HepG2 (cell line): Measurements from ENCODE around the gene TSPAN15. TPM values are rescaled to one million over a fixed set of nuclear protein-coding genes. Genes with fewer than 3 reads are reported as not detected.

Experiments
- CCDC6 ChIP-seq: sonication (generic); formaldehyde crosslinking; IDR thresholded peaks from 2 replicates; pipeline ENCODE4 v1.8.1; 2022; ENCODE audit warnings: mild to moderate bottlenecking, missing genetic modification reagents, moderate library complexity
- FOXP1 ChIP-seq, 2 experiments: fragments of 450-650 bp in 1 of 2; IDR thresholded peaks; 2 replicates each; pipeline ENCODE4 v1.6.1; 2017 to 2018; ENCODE audit warnings: antibody characterized with exemption in 1 of 2
- IKZF1 ChIP-seq: fragments of 450-650 bp; IDR thresholded peaks from 2 replicates; pipeline ENCODE4 v1.7.1; 2016
- KAT8 ChIP-seq: IDR thresholded peaks from 2 replicates; pipeline ENCODE4 v1.6.1; 2016; ENCODE audit warnings: missing genetic modification reagents, missing compliant biosample characterization
- MED1 ChIP-seq: sonication (generic); formaldehyde crosslinking; IDR thresholded peaks from 2 replicates; pipeline ENCODE4 v1.4.0; 2020; ENCODE audit warnings: missing genetic modification reagents
- MEF2D ChIP-seq: sonication (generic); formaldehyde crosslinking; IDR thresholded peaks from 2 replicates; pipeline ENCODE4 v1.5.1; 2020; ENCODE audit warnings: mild to moderate bottlenecking, missing genetic modification reagents
- MXI1 ChIP-seq: IDR thresholded peaks from 3 replicates; pipeline ENCODE4 v1.6.1; 2012; ENCODE audit warnings: low read depth, low read length, inconsistent platforms, borderline replicate concordance
- NKX3-1 ChIP-seq: sonication (generic); formaldehyde crosslinking; IDR thresholded peaks from 2 replicates; pipeline ENCODE4 v1.5.0; 2020; ENCODE audit warnings: missing genetic modification reagents
- RARA ChIP-seq: IDR thresholded peaks from 2 replicates; pipeline ENCODE4 v1.6.1; 2016; ENCODE audit warnings: missing genetic modification reagents, missing compliant biosample characterization
- SMARCE1 ChIP-seq: fragments of 450-650 bp; IDR thresholded peaks from 2 replicates; pipeline ENCODE4 v1.6.1; 2017; ENCODE audit warnings: borderline replicate concordance
- SOX5 ChIP-seq: IDR thresholded peaks from 2 replicates; pipeline ENCODE4 v1.6.1; 2016; ENCODE audit warnings: borderline replicate concordance
- SRSF1 ChIP-seq: fragments of 200-400 bp; formaldehyde crosslinking; optimal IDR thresholded peaks from 2 replicates; pipeline ENCODE3; 2017; ENCODE audit warnings: mild to moderate bottlenecking, low read depth, low read length, moderate library complexity
- STAG1 ChIP-seq: sonication (generic); formaldehyde crosslinking; IDR thresholded peaks from 2 replicates; pipeline ENCODE4 v1.4.0; 2020; ENCODE audit warnings: missing genetic modification reagents
- TBP ChIP-seq: sonication (generic); formaldehyde crosslinking; IDR thresholded peaks from 2 replicates; pipeline ENCODE4 v1.5.0; 2020; ENCODE audit warnings: missing genetic modification reagents
- U2AF2 ChIP-seq: fragments of 200-400 bp; formaldehyde crosslinking; IDR thresholded peaks from 2 replicates; pipeline ENCODE4 v1.6.1; 2017; ENCODE audit warnings: low read depth, mild to moderate bottlenecking, low read length
- ZC3H13 ChIP-seq: sonication (generic); formaldehyde crosslinking; IDR thresholded peaks from 2 replicates; pipeline ENCODE4 v1.8.1; 2023; ENCODE audit warnings: mild to moderate bottlenecking, missing genetic modification reagents, moderate library complexity
- ZC3H4 ChIP-seq: sonication (generic); formaldehyde crosslinking; IDR thresholded peaks from 2 replicates; pipeline ENCODE4 v1.4.0; 2020; ENCODE audit warnings: missing genetic modification reagents, borderline replicate concordance
- ZNF331 ChIP-seq: sonication (generic); formaldehyde crosslinking; IDR thresholded peaks from 2 replicates; pipeline ENCODE4 v1.4.0; 2020; ENCODE audit warnings: missing genetic modification reagents
- ZNF441 ChIP-seq: sonication (generic); formaldehyde crosslinking; IDR thresholded peaks from 2 replicates; pipeline ENCODE4 v1.7.0; 2021; ENCODE audit warnings: missing genetic modification reagents, borderline replicate concordance
- ZNF589 ChIP-seq: sonication (generic); formaldehyde crosslinking; conservative IDR thresholded peaks from 2 replicates; pipeline ENCODE4 v1.8.0; 2022; ENCODE audit warnings: mild to moderate bottlenecking, moderate library complexity, missing genetic modification reagents
- ZNF607 ChIP-seq: sonication (generic); formaldehyde crosslinking; IDR thresholded peaks from 2 replicates; pipeline ENCODE4 v1.5.1; 2020; ENCODE audit warnings: missing genetic modification reagents, mild to moderate bottlenecking, borderline replicate concordance
- polyA plus RNA-seq, 8 experiments: library from polyadenylated mRNA; depleted of rRNA in 3 of 8; stranded (reverse) in 7 of 8; unstranded in 1 of 8; fragments of >200 nt; fragmentation: Illumina TruSeq in 4 of 8; extraction: Trizol in 4 of 8; gene quantifications; 2 replicates each; pipeline versions ENCODE4 v1.2.1 to v1.2.3, GENCODE V29; 2011 to 2016; ENCODE audit warnings: low read depth in 4 of 8, missing spikeins in 1 of 8, mixed read lengths in 1 of 8; ENCODE audit not compliant: insufficient read depth in 1 of 8
- total RNA-seq, 5 experiments: library from RNA; depleted of rRNA; stranded (reverse); fragments of >200 nt; fragmentation: Illumina TruSeq; extraction: Trizol; gene quantifications; 2 replicates each; pipeline ENCODE4 v1.2.3, GENCODE V29; 2016; ENCODE audit warnings: low read depth in 1 of 5
- TF ChIP-seq, protein P1 (sequence below): sonication (generic); formaldehyde crosslinking; IDR thresholded peaks from 2 replicates; pipeline ENCODE4 v1.8.1; 2023; ENCODE audit warnings: missing genetic modification reagents, mild to moderate bottlenecking, borderline replicate concordance
- TF ChIP-seq, protein P2 (sequence below): sonication (generic); formaldehyde crosslinking; IDR thresholded peaks from 2 replicates; pipeline ENCODE4 v1.4.0; 2020; ENCODE audit warnings: missing genetic modification reagents
- TF ChIP-seq, protein P3 (sequence below): IDR thresholded peaks from 2 replicates; pipeline ENCODE4 v1.6.1; 2016; ENCODE audit warnings: mild to moderate bottlenecking, missing biosample characterization, missing genetic modification reagents
- TF ChIP-seq, protein P4 (sequence below), 2 experiments: sonication (generic) in 1 of 2; formaldehyde crosslinking in 1 of 2; IDR thresholded peaks; 2 replicates each; pipeline versions ENCODE4 v1.4.0 to v1.6.1; 2018 to 2020; ENCODE audit warnings: missing genetic modification reagents in 2 of 2, borderline replicate concordance in 1 of 2, low read depth in 1 of 2, mild to moderate bottlenecking in 1 of 2, missing biosample characterization in 1 of 2

The TSPAN15 gene
- total and polyA plus RNA-seq, 2 of the 13 experiments (the other 11 are each of a cell fraction or from before 2014, with no cell fraction given): 0.27 to 3.2 TPM

DNA sequence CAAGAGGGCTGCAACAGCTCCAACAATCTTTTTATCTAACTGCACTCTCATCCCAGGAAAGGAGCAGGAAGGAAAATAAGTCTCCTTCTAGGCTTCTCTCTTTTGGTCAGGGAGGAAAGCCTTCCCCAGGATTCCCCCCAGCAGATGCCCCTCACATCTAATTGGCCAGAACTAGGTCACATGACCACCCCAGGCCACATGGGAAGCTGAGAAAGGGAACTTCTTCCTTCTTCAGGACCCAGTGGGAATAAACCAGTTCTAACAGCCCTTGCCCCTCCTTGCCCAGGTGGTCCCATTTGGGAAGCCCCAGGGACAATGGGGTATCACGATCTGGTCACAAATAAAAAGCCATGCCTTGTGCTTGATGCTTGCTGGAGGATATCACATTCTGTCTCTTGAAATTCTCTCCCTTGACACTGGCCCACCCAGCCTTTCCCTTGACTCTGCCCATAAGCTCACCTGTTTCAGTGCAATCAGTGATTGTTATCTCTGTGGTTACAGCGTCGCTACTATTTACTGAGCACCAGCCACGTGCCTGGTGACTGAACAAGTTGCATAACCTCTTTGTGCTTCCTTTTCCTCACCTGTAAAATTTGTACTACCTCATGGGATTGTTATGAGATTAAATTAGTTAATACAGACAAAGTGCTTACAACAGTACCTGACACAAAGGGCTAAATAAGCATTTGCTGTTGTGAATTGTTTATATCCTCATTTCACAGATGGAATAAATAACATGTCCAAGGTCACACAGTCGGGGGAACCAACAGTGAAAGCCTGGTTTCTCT lies 25.6 kb upstream of the TSPAN15 start (continued):
- TF ChIP-seq, protein P1, sequence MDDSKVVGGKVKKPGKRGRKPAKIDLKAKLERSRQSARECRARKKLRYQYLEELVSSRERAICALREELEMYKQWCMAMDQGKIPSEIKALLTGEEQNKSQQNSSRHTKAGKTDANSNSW (CRISPR knock-in tag): no peak
- peak; percentile 67; the same call in 1 of the 3 replicates for TF ChIP-seq MXI1
- TF ChIP-seq SRSF1: no peak
- TF ChIP-seq ZNF441 (CRISPR knock-in tag): no peak
- TF ChIP-seq FOXP1 (IDR thresholded peaks at IDR 0.05): no peak
- peak; percentile 89 for TF ChIP-seq FOXP1 (CRISPR knock-in tag; IDR thresholded peaks at IDR 0.05)
- TF ChIP-seq, protein P2, sequence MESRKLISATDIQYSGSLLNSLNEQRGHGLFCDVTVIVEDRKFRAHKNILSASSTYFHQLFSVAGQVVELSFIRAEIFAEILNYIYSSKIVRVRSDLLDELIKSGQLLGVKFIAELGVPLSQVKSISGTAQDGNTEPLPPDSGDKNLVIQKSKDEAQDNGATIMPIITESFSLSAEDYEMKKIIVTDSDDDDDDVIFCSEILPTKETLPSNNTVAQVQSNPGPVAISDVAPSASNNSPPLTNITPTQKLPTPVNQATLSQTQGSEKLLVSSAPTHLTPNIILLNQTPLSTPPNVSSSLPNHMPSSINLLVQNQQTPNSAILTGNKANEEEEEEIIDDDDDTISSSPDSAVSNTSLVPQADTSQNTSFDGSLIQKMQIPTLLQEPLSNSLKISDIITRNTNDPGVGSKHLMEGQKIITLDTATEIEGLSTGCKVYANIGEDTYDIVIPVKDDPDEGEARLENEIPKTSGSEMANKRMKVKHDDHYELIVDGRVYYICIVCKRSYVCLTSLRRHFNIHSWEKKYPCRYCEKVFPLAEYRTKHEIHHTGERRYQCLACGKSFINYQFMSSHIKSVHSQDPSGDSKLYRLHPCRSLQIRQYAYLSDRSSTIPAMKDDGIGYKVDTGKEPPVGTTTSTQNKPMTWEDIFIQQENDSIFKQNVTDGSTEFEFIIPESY: peak; percentile 53; the same call in 1 of the 2 replicates
- no peak for TF ChIP-seq CCDC6 (CRISPR knock-in tag)
- TF ChIP-seq ZNF589 (CRISPR knock-in tag): peak; percentile 69; the same call in 1 of the 2 replicates
- TF ChIP-seq KAT8: peak; percentile 52
- no peak for TF ChIP-seq ZNF607 (CRISPR knock-in tag)
- TF ChIP-seq ZC3H13 (CRISPR knock-in tag): no peak
- TF ChIP-seq TBP (CRISPR knock-in tag): no peak
- TF ChIP-seq ZNF331 (CRISPR knock-in tag): peak; percentile 94
- TF ChIP-seq, protein P3, sequence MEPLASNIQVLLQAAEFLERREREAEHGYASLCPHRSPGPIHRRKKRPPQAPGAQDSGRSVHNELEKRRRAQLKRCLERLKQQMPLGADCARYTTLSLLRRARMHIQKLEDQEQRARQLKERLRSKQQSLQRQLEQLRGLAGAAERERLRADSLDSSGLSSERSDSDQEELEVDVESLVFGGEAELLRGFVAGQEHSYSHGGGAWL (CRISPR knock-in tag): 0 out of 2 replicates have a peak, but pooled peaks have one; percentile 20
- TF ChIP-seq IKZF1: no peak
- TF ChIP-seq RARA: peak; percentile 83
- TF ChIP-seq NKX3-1 (CRISPR knock-in tag): no peak
- TF ChIP-seq STAG1 (CRISPR knock-in tag): no peak
- TF ChIP-seq, protein P4, sequence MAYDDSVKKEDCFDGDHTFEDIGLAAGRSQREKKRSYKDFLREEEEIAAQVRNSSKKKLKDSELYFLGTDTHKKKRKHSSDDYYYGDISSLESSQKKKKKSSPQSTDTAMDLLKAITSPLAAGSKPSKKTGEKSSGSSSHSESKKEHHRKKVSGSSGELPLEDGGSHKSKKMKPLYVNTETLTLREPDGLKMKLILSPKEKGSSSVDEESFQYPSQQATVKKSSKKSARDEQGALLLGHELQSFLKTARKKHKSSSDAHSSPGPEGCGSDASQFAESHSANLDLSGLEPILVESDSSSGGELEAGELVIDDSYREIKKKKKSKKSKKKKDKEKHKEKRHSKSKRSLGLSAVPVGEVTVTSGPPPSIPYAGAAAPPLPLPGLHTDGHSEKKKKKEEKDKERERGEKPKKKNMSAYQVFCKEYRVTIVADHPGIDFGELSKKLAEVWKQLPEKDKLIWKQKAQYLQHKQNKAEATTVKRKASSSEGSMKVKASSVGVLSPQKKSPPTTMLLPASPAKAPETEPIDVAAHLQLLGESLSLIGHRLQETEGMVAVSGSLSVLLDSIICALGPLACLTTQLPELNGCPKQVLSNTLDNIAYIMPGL (CRISPR knock-in tag; IDR thresholded peaks at IDR 0.05; ENCODE audit: borderline replicate concordance in 1 of 2, low read depth in 1 of 2): no peak
- TF ChIP-seq ZC3H4 (CRISPR knock-in tag): no peak
- peak; percentile 81 for TF ChIP-seq MED1 (CRISPR knock-in tag)
- no peak for TF ChIP-seq U2AF2
- TF ChIP-seq SOX5 (CRISPR knock-in tag): peak; percentile 97
- TF ChIP-seq MEF2D: no peak
- TF ChIP-seq SMARCE1: no peak
